ENCODE measurements around the gene BTBD9. TPM values are rescaled to one million over a fixed set of nuclear protein-coding genes. Genes with fewer than 3 reads are reported as not detected.

The BTBD9 gene
- total RNA-seq, 2 donors from 2014 or later = 30.1 to 45.8 TPM

DNA sequence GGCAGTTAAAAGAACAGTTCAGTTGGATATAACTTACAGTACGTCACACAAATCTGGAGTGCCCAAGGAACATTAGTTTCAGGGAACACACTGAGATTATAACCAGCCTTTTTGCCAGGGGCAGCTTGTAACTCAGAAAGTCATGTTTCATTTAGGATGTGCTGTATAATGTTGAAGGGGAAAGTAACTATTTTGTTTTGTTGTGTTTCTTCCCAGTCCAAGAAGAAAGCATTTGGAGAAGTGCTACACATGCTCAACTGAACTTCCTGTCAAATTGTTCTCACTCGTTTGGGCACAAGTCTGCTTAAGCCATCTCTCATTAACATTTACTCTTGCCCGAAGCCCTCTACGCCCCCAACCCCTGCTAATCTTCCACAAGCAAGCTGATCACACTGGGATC, 157.9 kb downstream of the BTBD9 start:
- Histone ChIP-seq H3K4me1 (ENCODE audit: control insufficient read depth in 1 of 2, low read depth in 2 of 2) (peaks cover 3 to 5% of the 10 kb centered on the region in 2 donors), H3K9me3 (no peaks in the 10 kb centered on the region), H3K36me3 (no peaks in the 10 kb centered on the region), H3K27ac (no peak overlapping the region), H3K4me3 (no peak overlapping the region), H3K27me3 (replicated peaks; ENCODE audit: insufficient read depth) (no peaks in the 10 kb centered on the region)
- DNase-seq (ENCODE audit: low spot score) = no peak
- no peak for TF ChIP-seq CTCF (IDR thresholded peaks at IDR 0.05)
- ATAC-seq (ENCODE audit: insufficient number of reproducible peaks, low FRiP score, low read depth) = no peak

DNA sequence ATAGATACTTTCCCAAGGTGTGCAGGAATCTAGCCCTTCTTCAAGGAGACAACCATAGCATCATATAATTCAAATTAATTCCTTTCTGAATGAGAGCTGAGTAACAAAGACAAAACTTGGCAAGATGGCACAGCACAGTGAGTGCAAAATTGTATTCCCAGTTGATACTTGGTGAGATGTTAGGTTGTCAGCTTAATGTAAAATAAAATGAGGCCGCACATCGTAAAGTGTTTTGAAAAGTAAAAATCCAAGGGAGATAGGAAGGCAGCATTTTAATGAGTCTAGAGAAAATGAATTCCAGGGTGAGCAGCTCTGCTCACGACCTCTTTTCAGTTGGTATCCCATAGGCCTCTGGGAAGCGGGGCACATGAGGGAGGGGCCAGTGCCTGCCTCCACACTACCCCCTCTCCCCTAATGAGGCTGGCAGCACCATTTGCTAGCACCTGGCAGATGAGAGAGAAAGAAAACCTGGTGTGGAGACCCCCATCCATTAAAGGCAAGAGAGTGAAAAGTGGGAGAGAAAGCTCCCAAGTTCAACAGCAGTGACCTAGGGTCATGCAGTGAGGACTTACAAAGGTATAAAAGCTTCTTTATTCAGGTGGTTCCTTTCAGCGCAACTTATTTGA, 158.4 kb downstream of the BTBD9 start:
- H3K27ac ChIP-seq = no peak overlapping the region
- TF ChIP-seq CTCF (IDR thresholded peaks at IDR 0.05) = no peak
- peaks cover 3 to 5% of the 10 kb centered on the region in 2 donors for H3K4me1 ChIP-seq (ENCODE audit: control insufficient read depth in 1 of 2, low read depth in 2 of 2)
- H3K4me3 ChIP-seq = no peak overlapping the region
- ATAC-seq (ENCODE audit: insufficient number of reproducible peaks, low FRiP score, low read depth) (no peak), DNase-seq (ENCODE audit: low spot score) (no peak)
- H3K27me3 ChIP-seq (replicated peaks; ENCODE audit: insufficient read depth) = no peaks in the 10 kb centered on the region
- H3K36me3 ChIP-seq = no peaks in the 10 kb centered on the region
- no peaks in the 10 kb centered on the region for H3K9me3 ChIP-seq

- H3K36me3 ChIP-seq = no peaks in the 10 kb centered on the region
- H3K4me3 ChIP-seq = no peak overlapping the region
- no peak for ATAC-seq (ENCODE audit: insufficient number of reproducible peaks, low FRiP score, low read depth)
Observed at GRCh38 chr6:38480036-38480435, 159.7 kb downstream of the BTBD9 start.

GRCh38 chr6:38479331-38479730, 160.4 kb downstream of the BTBD9 start:
- Histone ChIP-seq H3K27me3 (replicated peaks; ENCODE audit: insufficient read depth) (no peaks in the 10 kb centered on the region), H3K9me3 (no peaks in the 10 kb centered on the region), H3K4me3 (no peak overlapping the region), H3K4me1 (ENCODE audit: control insufficient read depth in 1 of 2, low read depth in 2 of 2) (peaks cover 3 to 5% of the 10 kb centered on the region in 2 donors), H3K36me3 (no peaks in the 10 kb centered on the region), H3K27ac (no peak overlapping the region)
- no peak for TF ChIP-seq CTCF (IDR thresholded peaks at IDR 0.05)
- no peak for DNase-seq (ENCODE audit: low spot score)
- no peak for ATAC-seq (ENCODE audit: insufficient number of reproducible peaks, low FRiP score, low read depth)

More at GRCh38 chr6:38480036-38480435, 159.7 kb downstream of the BTBD9 start:
- no peak for TF ChIP-seq CTCF (IDR thresholded peaks at IDR 0.05)
- peaks cover 3 to 5% of the 10 kb centered on the region in 2 donors for H3K4me1 ChIP-seq (ENCODE audit: control insufficient read depth in 1 of 2, low read depth in 2 of 2)
- no peaks in the 10 kb centered on the region for H3K27me3 ChIP-seq (replicated peaks; ENCODE audit: insufficient read depth)
- no peak for DNase-seq (ENCODE audit: low spot score)
- no peak overlapping the region for H3K27ac ChIP-seq
- H3K9me3 ChIP-seq = no peaks in the 10 kb centered on the region

DNA sequence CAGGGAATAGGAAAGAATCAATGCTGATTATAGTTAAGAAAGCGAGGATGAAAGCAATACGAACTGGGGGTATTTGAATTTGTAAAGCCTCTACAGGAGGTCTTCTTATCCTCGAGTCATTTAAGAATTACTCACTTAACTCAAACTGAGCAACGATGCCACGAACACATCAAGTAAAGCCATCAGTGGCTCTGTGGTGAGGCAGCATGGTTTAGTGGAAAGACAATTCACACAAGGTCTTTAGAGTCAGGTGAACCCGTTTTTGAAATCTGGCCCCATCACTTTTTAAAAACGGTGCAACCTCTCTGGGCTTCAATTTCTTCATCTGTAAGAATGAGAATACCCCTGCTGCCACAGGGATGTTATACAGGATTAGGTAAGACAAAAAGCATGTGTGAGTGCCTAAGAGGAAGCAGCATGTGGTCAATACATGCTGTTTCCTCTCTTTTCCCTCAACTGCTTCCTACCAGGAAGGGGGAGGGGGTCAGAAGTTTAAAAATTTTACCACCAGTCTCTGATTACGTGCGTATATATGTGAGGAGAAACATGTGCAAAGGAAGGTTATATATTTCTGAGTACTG, 162.0 kb downstream of the BTBD9 start:
- H3K4me1 ChIP-seq (ENCODE audit: control insufficient read depth in 1 of 2, low read depth in 2 of 2) = peaks cover 3 to 4% of the 10 kb centered on the region in 2 donors
- no peak overlapping the region for H3K27ac ChIP-seq
- ATAC-seq (ENCODE audit: insufficient number of reproducible peaks, low FRiP score, low read depth) (no peak), DNase-seq (ENCODE audit: low spot score) (no peak)
- no peak for TF ChIP-seq CTCF (IDR thresholded peaks at IDR 0.05)
- no peaks in the 10 kb centered on the region for H3K9me3 ChIP-seq
- H3K4me3 ChIP-seq = no peak overlapping the region
- H3K36me3 ChIP-seq = no peaks in the 10 kb centered on the region
- H3K27me3 ChIP-seq (replicated peaks; ENCODE audit: insufficient read depth) = no peaks in the 10 kb centered on the region

All from thoracic aorta (tissue), 2 donors.